ENCODE results near the gene PLEKHG5. TPM values are rescaled to one million over a fixed set of nuclear protein-coding genes. Genes with fewer than 3 reads are reported as not detected.

The PLEKHG5 gene
- polyA plus RNA-seq, 3 donors = 0.03 TPM; not detected in 2

DNA sequence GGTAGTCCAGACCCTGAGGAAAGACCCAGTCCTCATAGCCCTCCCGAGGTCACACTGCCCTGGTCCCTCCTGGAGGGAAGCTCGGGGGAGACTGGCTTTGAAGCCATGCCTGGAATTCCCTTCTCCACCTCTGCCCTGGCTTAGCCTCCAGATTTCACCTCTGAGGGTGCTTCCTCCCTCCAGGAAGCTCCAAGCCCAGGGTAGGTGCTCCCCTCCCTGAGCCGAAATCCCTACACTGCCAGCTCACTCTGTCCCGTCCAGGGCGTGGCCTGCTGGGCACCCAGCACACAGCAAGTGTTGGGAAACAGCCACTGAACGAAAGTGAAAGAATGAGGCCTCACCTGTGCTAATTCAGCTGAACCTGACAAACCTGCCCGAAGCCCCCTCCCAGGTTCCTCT, 19.5 kb downstream of the PLEKHG5 start:
- TF ChIP-seq, protein P1, sequence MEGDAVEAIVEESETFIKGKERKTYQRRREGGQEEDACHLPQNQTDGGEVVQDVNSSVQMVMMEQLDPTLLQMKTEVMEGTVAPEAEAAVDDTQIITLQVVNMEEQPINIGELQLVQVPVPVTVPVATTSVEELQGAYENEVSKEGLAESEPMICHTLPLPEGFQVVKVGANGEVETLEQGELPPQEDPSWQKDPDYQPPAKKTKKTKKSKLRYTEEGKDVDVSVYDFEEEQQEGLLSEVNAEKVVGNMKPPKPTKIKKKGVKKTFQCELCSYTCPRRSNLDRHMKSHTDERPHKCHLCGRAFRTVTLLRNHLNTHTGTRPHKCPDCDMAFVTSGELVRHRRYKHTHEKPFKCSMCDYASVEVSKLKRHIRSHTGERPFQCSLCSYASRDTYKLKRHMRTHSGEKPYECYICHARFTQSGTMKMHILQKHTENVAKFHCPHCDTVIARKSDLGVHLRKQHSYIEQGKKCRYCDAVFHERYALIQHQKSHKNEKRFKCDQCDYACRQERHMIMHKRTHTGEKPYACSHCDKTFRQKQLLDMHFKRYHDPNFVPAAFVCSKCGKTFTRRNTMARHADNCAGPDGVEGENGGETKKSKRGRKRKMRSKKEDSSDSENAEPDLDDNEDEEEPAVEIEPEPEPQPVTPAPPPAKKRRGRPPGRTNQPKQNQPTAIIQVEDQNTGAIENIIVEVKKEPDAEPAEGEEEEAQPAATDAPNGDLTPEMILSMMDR (IDR thresholded peaks at IDR 0.05) = no peak
- Histone ChIP-seq H2AFZ (ENCODE audit: insufficient read depth, low read depth, low read length, poor library complexity, severe bottlenecking) (no peak overlapping the region), H3K27ac (ENCODE audit: low read depth in 1 of 2, low read length in 2 of 2) (no peak overlapping the region), H3K4me3 (replicated peaks in 1 of 3; ENCODE audit: low read depth in 2 of 3, low read length in 3 of 3) (no peak overlapping the region), H3K4me1 (ENCODE audit: control insufficient read depth in 1 of 2, insufficient read depth in 2 of 2, low read length in 2 of 2) (no peaks in the 10 kb centered on the region), H3K9ac (ENCODE audit: insufficient read depth, low read length, poor library complexity, severe bottlenecking) (no peak overlapping the region), H3K79me2 (ENCODE audit: insufficient read depth, low read length) (no peaks in the 10 kb centered on the region), H3K36me3 (replicated peaks in 1 of 2; ENCODE audit: control insufficient read depth in 1 of 2, insufficient read depth in 2 of 2, low read length in 2 of 2) (no peaks in the 10 kb centered on the region), H3K4me2 (replicated peaks; ENCODE audit: extremely low read depth, low read length, poor library complexity, severe bottlenecking) (no peak overlapping the region), H3K27me3 (ENCODE audit: control insufficient read depth in 2 of 2, insufficient read depth in 2 of 2, low read length in 2 of 2) (peaks cover 0 to under 1% of the 10 kb centered on the region in 2 donors), H3K9me3 (replicated peaks in 1 of 2; ENCODE audit: control insufficient read depth in 1 of 2, insufficient read depth in 1 of 2, low read length in 2 of 2) (peaks cover 0 to 6% of the 10 kb centered on the region in 2 donors), H4K20me1 (ENCODE audit: insufficient read depth, low read length) (no peaks in the 10 kb centered on the region)
- Mint-ChIP-seq H3K27me3 (ENCODE audit: low read depth in 3 of 3) (peaks cover 9 to 11% (median 10%) of the 10 kb centered on the region in 3 donors), H3K4me3 (no peak overlapping the region), H3K9me3 (peaks cover 0 to 3% (median 0%) of the 10 kb centered on the region in 7 donors), H3K27ac (no peak overlapping the region), H3K36me3 (no peaks in the 10 kb centered on the region), H3K4me1 (no peaks in the 10 kb centered on the region)
- WGBS (ENCODE audit: insufficient coverage) = 90% methylated on average over 7 of the region's 7 CpGs
- no peak for DNase-seq
- intact Hi-C loops (cut with micrococcal nuclease) = loop anchor here in 1 of 2 donors (5.0 kb wide), 1 partner anchor 530 kb away; no protein-coding TSS in a partner anchor

DNA sequence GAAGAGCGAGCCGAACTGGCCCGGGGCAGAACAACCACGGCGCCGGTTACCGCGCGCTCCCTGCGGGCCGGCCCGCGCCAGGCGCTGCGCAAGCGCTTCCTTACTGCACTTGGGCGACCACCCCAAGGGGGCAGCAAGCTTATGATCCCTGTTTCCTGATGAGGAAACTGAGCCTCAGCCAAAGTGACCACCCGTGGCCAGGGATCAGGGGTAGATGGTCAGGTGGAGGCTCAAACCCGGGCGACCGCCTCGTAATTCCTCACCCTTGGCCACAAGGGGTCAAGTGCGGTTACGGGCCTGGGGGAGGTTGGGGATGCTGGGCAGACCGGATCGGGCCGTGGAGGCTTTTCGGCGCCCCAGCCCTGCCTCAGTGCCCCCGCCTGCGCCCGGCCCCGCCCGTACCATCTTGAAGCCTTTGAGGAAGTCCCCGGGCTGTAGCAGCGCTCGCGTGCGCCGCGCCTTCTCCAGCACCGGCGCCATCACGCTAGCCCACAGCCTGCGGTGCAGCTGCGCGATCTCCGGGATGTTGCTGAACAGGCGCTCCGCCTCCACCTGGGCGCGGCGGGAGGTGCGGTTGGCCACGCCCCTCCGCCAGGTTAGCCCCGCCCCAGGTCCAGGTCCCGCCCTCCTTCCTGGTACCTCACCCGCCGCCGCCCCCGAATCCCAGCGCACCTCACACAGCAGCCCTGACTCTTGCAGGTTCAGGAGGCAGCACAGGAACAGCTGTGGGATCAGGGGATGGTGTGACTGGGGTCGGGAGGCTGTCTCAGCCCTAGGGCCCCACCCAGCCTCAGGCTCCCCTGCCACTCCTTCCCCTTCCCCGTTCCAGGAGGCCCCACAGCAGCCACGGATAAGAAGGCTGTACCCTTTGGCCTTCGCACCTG, 20.1 kb downstream of the PLEKHG5 start:
- Histone ChIP-seq H3K79me2 (ENCODE audit: insufficient read depth, low read length) (no peaks in the 10 kb centered on the region), H3K9ac (ENCODE audit: insufficient read depth, low read length, poor library complexity, severe bottlenecking) (no peak overlapping the region), H4K20me1 (ENCODE audit: insufficient read depth, low read length) (no peaks in the 10 kb centered on the region), H3K27me3 (ENCODE audit: control insufficient read depth in 2 of 2, insufficient read depth in 2 of 2, low read length in 2 of 2) (peaks cover 0 to 7% of the 10 kb centered on the region in 2 donors), H3K4me2 (replicated peaks; ENCODE audit: extremely low read depth, low read length, poor library complexity, severe bottlenecking) (no peak overlapping the region), H3K9me3 (replicated peaks in 1 of 2; ENCODE audit: control insufficient read depth in 1 of 2, insufficient read depth in 1 of 2, low read length in 2 of 2) (peaks cover 0 to 6% of the 10 kb centered on the region in 2 donors), H2AFZ (ENCODE audit: insufficient read depth, low read depth, low read length, poor library complexity, severe bottlenecking) (no peak overlapping the region), H3K4me1 (ENCODE audit: control insufficient read depth in 1 of 2, insufficient read depth in 2 of 2, low read length in 2 of 2) (no peaks in the 10 kb centered on the region), H3K27ac (ENCODE audit: low read depth in 1 of 2, low read length in 2 of 2) (no peak overlapping the region), H3K36me3 (replicated peaks in 1 of 2; ENCODE audit: control insufficient read depth in 1 of 2, insufficient read depth in 2 of 2, low read length in 2 of 2) (no peaks in the 10 kb centered on the region), H3K4me3 (replicated peaks in 1 of 3; ENCODE audit: low read depth in 2 of 3, low read length in 3 of 3) (no peak overlapping the region)
- no peak overlapping the region for H3K4me3 Mint-ChIP-seq
- H3K36me3 Mint-ChIP-seq = no peaks in the 10 kb centered on the region
- DNase-seq = no peak
- H3K9me3 Mint-ChIP-seq = peaks cover 0 to 3% (median 0%) of the 10 kb centered on the region in 7 donors
- TF ChIP-seq, protein P1 (IDR thresholded peaks at IDR 0.05) = no peak
- H3K4me1 Mint-ChIP-seq = no peaks in the 10 kb centered on the region
- whole genome bisulfite sequencing (ENCODE audit: insufficient coverage) = 91% methylated on average over 48 of the region's 67 CpGs
- peaks cover 12 to 18% (median 16%) of the 10 kb centered on the region in 3 donors for H3K27me3 Mint-ChIP-seq (ENCODE audit: low read depth in 3 of 3)
- no peak overlapping the region for H3K27ac Mint-ChIP-seq
- intact Hi-C loops (cut with micrococcal nuclease) = loop anchor here in 1 of 2 donors (5.0 kb wide), 1 partner anchor 531 kb away; no protein-coding TSS in a partner anchor

Data from CD14-positive monocyte (primary cell).